ENCODE data around the gene ADGRL3.
"Not testable (repeated sequence)": the region's sequence is repeated elsewhere in the genome, so short reads cannot be mapped to it uniquely, and the experiment has no call there.

The ADGRL3 gene

DNA sequence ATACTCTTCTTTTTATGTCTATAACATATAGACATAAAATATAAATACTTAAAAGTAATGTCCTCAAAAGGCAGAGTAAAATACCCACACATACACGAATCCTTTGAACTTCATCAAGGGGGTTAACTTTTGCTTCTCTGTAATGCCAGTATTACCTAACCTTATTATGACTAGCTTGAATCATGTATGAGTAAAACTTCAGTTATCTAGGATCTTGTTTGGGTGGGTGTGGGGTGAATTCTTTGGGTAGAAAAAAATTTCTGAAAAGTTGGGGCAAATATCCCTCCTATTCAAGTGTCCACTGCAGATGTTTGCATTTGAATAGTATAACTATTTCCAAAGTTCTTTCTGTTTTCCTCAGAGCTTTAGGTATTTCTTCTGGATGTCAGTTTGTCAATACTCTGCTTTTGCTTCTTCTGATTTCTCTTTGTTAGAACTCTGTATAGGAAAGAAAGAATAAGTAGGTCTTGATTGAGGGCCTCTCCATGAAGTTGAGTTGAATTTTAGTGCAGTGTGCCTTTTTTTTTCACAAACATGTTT, 173.8 kb downstream of the ADGRL3 start:
- no peak for DNase-seq

DNA sequence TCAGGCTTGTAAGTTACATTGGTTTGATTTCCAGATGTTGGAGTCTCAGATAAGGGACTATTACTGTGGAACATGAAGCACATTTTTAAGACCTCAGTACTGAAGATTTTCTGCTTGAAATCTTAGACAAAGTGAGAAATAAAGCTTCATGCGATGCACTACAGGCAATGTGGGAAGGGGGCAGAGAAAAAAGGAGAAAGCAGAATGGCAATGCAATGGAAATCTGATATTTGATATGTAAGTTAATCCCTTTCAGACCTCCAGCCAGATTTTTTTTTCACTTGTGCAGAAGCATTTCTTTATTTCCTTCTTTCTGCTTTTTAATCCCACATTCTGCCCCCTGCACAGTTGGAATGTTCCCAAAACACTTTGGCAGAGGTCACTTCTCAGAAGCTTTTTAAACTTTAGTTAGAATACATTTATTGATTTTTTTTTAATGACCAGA, 174.3 kb downstream of the ADGRL3 start:
- no peak for DNase-seq

DNA sequence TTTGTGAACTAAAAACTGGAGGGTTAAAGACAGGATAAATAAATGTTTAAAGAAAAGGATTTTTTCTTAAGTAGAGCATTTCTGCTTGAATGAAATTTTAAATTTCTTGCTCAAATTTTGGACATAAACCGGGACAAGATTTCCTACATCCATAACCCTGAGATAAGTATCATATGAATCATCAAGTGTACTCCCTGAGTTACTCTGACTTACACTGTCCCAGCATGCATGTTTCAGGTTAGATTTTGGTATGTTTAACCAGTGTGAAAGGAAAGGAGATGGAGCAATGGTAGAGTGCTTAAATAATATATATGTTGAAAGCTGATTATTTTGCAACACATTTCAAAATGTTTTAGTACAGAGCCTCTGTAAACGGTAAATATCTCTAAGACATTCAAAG, 175.2 kb downstream of the ADGRL3 start:
- no peak for DNase-seq

DNA sequence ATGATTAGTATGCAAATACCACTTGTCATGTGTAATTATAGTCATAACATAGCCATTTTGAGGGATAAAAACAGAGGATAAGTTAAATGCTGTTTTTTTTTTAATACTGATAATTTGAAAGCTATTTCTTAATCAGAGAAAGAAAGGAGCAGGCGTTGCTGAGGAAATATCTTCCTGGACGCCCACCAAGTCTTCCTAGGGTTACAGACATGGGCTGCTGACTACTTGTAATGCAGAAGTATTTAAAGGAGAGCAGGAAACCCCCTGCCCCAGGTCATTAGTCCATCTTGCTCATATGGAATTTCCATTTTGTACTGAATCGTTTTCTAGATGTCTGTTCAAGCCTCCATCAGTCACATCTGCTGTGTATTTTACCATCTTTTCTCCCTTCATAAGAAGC, 176.2 kb downstream of the ADGRL3 start:
- no peak for DNase-seq

- no peak for DNase-seq
Measured at GRCh38 chr4:61379406-61379805, 179.3 kb downstream of the ADGRL3 start.

DNA sequence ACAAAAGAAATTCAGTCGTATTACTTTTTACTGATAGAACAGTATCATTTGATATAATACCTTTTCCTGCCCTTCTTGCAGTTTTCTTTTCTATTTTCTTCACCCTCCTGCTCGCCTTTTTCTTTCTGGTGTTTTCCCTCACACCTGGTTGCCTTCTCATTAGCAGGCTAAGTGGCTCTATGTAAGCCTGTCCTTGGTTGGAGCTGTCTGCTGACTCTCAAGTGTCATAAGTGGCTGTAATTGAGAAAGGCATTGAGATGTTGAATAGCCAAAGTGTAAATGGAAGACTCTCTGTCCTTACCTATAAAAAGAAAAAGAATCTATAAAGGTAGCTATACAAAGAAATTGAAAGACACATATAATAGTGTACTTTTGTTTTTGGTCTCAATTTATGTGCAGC, 180.7 kb downstream of the ADGRL3 start:
- DNase-seq, result no peak

DNA sequence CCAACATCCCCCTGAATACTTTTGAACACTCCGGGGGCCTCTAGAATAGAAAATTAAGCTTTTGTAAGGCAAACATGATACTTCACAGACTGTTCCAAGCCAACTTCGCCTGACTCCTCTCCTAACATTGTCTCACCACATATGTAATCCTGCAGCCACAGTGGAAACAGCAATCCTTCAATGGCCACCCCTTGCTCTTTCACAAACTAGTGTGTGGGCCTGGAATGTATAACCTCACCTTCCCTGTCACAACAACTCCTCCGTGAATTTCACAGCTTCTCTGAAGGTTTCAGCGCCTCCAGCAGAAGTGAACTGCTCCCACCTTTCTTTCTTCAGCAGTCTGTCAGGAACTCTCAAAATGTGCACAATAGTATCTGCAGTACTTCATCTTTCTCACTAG, 185.1 kb downstream of the ADGRL3 start:
- DNase-seq, result no peak

DNA sequence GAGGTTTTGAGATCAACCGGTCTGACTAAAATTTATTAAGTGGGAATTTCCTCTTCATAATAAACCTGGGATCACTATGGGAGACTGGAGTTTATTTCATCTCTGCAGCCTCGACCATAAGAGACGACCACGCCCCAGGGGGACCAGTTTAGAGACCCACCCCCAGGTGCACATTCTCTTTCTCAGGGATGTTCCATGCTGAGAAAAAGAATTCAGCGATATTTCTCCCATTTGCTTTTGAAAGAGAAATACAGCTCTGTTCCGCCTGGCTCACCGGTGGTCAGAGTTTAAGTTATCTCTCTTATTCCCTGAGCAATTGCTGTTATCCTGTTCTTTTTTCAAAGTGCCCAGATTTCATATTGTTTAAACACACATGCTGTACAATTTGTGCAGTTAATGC, 187.2 kb downstream of the ADGRL3 start:
- DNase-seq, result not testable (repeated sequence)

DNA sequence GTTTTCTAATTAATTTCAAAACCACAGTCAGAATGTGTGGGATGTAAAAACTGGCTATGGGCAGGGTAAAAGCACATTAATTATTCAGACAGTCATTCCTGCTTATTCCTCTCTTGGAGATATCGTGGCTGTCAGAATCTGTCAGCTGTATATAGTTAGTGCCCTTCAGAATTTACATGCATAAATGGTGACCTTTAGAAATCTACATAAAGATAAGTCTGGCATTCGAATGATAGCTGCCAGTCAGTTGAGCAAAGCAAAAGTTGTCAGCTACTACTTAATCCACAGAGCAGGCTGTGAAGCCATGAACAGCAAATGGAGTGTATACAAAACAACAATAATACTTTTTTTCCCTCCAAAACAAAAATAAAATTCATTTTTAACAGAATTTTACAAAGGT, 189.5 kb downstream of the ADGRL3 start:
- no peak for DNase-seq

GRCh38 chr4:61395754-61396153, 195.6 kb downstream of the ADGRL3 start:
- DNase-seq, result no peak

DNA sequence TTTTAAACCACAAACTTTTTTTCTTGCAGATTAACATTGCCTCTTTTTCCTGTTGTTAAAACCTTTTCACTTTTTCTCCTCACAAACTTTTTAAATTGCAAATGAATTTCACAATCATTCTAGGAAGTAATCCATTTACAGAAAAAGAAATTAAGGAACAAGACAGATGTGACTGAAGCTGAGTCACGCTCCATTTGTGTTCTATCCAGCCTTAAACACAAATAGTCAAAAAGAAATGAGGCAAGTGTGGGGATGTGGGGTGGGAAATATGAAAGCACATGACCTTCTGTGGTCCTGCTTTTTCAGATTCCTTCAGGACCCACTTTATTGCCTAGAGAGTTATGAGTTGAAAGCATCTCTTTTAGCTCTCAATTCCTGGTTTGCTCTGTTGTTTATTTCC, 197.0 kb downstream of the ADGRL3 start:
- DNase-seq, result no peak

- DNase-seq, result no peak
Measured at GRCh38 chr4:61400439-61401038, 200.4 kb downstream of the ADGRL3 start.

GRCh38 chr4:61401771-61402170, 201.6 kb downstream of the ADGRL3 start:
- no peak for DNase-seq

DNA sequence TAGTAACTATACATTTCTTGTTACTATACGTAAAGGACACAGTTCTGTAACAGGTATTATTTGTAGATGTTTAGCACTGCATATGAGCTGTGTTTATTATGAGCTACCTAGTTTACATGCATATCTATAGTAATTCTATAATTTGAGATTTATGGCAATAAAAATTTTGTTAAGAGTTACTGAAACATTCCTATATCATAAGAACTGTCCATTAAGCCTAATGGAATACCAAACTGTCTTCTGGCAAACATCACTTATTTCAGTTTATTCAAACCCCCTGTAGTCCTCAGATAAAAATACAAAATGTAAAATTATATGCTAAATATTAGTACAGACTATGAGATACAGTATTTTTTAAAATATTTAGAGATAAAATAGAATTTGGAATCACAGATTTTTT, 205.2 kb downstream of the ADGRL3 start:
- DNase-seq, result no peak

- DNase-seq, result no peak
Measured at GRCh38 chr4:61406677-61407076, 206.6 kb downstream of the ADGRL3 start.

GRCh38 chr4:61407642-61408618, 207.8 kb downstream of the ADGRL3 start:
- DNase-seq, result no peak

DNA sequence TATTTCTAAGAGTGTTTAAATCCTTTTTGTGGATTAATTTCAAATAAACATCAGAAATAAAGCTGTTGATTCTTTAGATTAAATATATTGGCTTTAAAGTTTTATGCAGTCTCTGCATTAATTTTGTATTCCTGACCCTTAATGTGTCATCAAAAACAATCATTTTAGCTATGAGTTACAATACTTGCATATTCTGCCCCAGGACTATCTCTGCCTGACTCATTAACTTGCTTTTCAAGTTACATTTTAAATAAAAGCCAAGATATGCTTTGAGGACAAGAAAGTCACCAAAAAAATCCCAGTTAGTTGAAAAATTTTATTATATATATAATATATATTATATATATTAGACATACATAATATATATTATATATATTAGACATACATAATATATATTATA, 208.7 kb downstream of the ADGRL3 start:
- DNase-seq, result no peak

GRCh38 chr4:61411241-61411640, 211.1 kb downstream of the ADGRL3 start:
- no peak for DNase-seq

- DNase-seq, result no peak
Measured at GRCh38 chr4:61425315-61425714, 225.2 kb downstream of the ADGRL3 start.

GRCh38 chr4:61426229-61426628, 226.1 kb downstream of the ADGRL3 start:
- DNase-seq, result no peak

GRCh38 chr4:61427099-61427817, 227.1 kb downstream of the ADGRL3 start:
- DNase-seq, result no peak

- DNase-seq, result no peak
Measured at GRCh38 chr4:61427818-61428495, 227.8 kb downstream of the ADGRL3 start.

DNA sequence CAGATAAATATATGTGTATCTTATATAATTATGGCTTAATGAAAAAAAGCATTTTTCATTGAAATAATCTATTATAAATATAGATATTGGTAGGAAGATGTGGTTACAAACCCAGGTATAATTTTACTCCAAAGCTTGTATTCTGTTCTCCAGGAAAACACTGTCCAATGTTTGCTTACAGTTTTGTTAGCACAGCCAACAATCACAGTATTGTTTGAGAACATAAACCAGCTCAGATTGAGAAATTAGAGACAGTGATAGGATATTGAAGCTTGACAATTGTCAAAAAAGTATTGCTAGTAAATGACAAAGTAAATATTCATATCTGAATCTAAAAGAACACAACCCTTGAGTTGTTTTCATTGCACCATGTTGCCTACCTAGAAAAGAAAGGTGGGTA, 228.8 kb downstream of the ADGRL3 start:
- no peak for DNase-seq
